Vagina (tissue), 2 donors: ENCODE data around the gene FGFBP2.

ENCODE experiments used
- POLR2A ChIP-seq, 2 donors: fragments of 450-650 bp; IDR thresholded peaks; one replicate each; pipeline ENCODE4 v1.6.1; 2017; ENCODE audit warnings: antibody characterized with exemption in 2 of 2, mild to moderate bottlenecking in 2 of 2, moderate library complexity in 2 of 2
- TF ChIP-seq, protein P1 (sequence below), 3 experiments: fragments of 450-650 bp in 2 of 3; fragments of 200-600 bp in 1 of 3; sonication (generic) in 1 of 3; IDR thresholded peaks; one replicate each; pipeline ENCODE4 v1.5.1; 2017 to 2019; ENCODE audit warnings: antibody characterized with exemption in 3 of 3, mild to moderate bottlenecking in 2 of 3, moderate library complexity in 2 of 3

DNA sequence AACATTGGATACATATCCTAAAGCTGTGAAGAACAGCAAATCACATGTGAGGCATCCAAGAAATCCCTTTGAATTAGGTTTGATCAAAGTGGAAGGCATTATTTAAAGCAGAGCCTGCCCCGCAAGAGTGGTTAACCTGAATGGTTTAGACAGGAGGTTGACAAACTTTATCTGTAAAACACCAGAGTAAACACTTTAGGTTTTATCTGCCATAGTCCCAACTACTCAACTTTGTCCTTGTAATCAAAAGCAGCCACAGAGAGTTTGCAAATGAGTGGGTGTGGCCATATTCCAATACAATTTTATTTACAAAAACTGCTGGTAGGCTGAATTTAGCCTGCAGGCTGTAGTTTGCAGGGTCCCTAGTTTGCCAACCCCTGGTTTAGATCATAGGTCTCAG, 25.2 kb upstream of the FGFBP2 start:
- TF ChIP-seq, protein P1, sequence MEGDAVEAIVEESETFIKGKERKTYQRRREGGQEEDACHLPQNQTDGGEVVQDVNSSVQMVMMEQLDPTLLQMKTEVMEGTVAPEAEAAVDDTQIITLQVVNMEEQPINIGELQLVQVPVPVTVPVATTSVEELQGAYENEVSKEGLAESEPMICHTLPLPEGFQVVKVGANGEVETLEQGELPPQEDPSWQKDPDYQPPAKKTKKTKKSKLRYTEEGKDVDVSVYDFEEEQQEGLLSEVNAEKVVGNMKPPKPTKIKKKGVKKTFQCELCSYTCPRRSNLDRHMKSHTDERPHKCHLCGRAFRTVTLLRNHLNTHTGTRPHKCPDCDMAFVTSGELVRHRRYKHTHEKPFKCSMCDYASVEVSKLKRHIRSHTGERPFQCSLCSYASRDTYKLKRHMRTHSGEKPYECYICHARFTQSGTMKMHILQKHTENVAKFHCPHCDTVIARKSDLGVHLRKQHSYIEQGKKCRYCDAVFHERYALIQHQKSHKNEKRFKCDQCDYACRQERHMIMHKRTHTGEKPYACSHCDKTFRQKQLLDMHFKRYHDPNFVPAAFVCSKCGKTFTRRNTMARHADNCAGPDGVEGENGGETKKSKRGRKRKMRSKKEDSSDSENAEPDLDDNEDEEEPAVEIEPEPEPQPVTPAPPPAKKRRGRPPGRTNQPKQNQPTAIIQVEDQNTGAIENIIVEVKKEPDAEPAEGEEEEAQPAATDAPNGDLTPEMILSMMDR (IDR thresholded peaks at IDR 0.05), result no peak
- no peak for TF ChIP-seq POLR2A (IDR thresholded peaks at IDR 0.05)
